Left ventricle myocardium superior (tissue), 1 donor: ENCODE results near the gene CACNA1B. TPM values are rescaled to one million over a fixed set of nuclear protein-coding genes. Genes with fewer than 3 reads are reported as not detected.
"Not testable (repeated sequence)": the region's sequence is repeated elsewhere in the genome, so short reads cannot be mapped to it uniquely, and the experiment has no call there.

Experiments
- ATAC-seq: fragments of 200-7000 bp; cut with Tn5 transposase; one replicate; pipeline ENCODE4 v1.9.1; 2020; ENCODE audit warnings: mild to moderate bottlenecking, moderate library complexity
- DNase-seq: peaks from one replicate; pipeline ENCODE4 v3.0.0-alpha.2; 2020
- intact Hi-C: fragments of 100-400 bp; cut with micrococcal nuclease; formaldehyde crosslinking; loops from one replicate; pipeline ENCODE4 v1.11.0; 2022
- total RNA-seq: library from RNA; stranded (reverse); fragmentation: NEBNext Ultra II Directional; extraction: Animal tissue kit (Norgen Biotek cat#: 25700); gene quantifications from one replicate; pipeline ENCODE4 v1.2.1, GENCODE V29; 2021
- donor health status: DM: no; HTN: yes; CAD: no; lungs with severe emphysema.

The CACNA1B gene
- total RNA-seq, 1 donor from 2014 or later, result 0.20 TPM

DNA sequence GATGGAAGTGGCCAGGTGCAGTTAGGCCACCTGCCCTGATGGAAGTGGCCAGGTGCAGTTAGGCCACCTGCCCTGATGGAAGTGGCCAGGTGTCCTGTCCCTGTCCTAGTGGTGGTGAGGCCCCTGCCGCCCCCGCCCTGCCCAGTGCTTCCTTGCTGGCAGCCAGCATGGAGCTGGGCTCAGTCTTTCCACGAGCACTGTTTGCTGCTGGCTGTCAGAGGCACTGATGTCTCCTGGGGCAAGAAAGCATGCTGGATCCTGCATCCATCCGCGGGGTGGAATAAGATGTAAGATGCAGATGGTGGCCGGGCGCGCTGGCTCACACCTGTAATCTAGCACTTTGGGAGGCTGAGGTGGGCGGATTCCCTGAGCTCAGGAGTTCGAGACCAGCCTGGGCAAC lies 141.9 kb downstream of the CACNA1B start:
- intact Hi-C loops, ATAC-seq, DNase-seq: not testable (repeated sequence)

GRCh38 chr9:138020120-138020794 lies 142.7 kb downstream of the CACNA1B start:
- ATAC-seq, result no peak
- DNase-seq, result no peak
- intact Hi-C loops, result no loop called here

GRCh38 chr9:138020795-138021182 lies 143.2 kb downstream of the CACNA1B start:
- intact Hi-C loops, result no loop called here
- DNase-seq, result no peak
- no peak for ATAC-seq

GRCh38 chr9:138021251-138022056 lies 143.9 kb downstream of the CACNA1B start:
- intact Hi-C loops, result no loop called here
- no peak for DNase-seq

GRCh38 chr9:138022121-138022741 lies 144.6 kb downstream of the CACNA1B start:
- DNase-seq (no peak), ATAC-seq (peak; percentile 19)
- intact Hi-C loops, result no loop called here

More at GRCh38 chr9:138021251-138022056, 143.9 kb downstream of the CACNA1B start:
- no peak for ATAC-seq

DNA sequence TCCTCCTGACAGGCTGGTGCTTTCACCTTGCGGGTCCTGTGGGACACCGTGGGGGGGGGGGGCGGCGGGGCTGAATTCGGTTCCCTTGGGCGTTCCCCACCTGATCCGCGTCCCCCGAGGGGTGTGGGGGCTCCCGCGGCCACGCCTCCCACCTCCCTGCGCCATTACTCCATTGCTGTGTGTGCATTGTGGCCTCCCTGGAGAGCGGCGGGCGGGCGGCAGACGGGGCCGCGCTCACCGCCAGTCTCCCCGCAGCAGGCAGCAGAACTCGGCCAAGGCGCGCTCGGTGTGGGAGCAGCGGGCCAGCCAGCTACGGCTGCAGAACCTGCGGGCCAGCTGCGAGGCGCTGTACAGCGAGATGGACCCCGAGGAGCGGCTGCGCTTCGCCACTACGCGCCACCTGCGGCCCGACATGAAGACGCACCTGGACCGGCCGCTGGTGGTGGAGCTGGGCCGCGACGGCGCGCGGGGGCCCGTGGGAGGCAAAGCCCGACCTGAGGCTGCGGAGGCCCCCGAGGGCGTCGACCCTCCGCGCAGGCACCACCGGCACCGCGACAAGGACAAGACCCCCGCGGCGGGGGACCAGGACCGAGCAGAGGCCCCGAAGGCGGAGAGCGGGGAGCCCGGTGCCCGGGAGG lies 145.3 kb downstream of the CACNA1B start:
- ATAC-seq (no peak), DNase-seq (no peak)
- intact Hi-C loops, result no loop called here

GRCh38 chr9:138023394-138024124 lies 146.0 kb downstream of the CACNA1B start:
- DNase-seq, result no peak
- no peak for ATAC-seq
- intact Hi-C loops, result no loop called here

GRCh38 chr9:138024131-138024530 lies 146.5 kb downstream of the CACNA1B start:
- intact Hi-C loops, result no loop called here
- ATAC-seq (no peak), DNase-seq (no peak)

DNA sequence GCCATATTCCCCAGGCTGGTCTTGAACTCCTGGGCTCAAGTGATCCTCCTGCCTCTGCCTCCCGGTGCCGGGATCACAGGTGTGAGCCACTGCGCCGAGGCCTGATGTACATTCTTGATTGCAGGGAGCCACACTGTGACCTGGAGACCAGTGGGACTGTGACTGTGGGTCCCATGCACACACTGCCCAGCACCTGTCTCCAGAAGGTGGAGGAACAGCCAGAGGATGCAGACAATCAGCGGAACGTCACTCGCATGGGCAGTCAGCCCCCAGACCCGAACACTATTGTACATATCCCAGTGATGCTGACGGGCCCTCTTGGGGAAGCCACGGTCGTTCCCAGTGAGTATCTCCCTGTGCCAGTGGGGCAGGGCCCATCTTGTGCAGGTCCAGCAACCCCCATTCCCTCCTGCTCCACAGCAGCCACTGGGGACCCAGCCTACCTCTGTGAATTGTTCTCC lies 147.3 kb downstream of the CACNA1B start:
- intact Hi-C loops, result no loop called here
- no peak for DNase-seq
- ATAC-seq, result no peak

DNA sequence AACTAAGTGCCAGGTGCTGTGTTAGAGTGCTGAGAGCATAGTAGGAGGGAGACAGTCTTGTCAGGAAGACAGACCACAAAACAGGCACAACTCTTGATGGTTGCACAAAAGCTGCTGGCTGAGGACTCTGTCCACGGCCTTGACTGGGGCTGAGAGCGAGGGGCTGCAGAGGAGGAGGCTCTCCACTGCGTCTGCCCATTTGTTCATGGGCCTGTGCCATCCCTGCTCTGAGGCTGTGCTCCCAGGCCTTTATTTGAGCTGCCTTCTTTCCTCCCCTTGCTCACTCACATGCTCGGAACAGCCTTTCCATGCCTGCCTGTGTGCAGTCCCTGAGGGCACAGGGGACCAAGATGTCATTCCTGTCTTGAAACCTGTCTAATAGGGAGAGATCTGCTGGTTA lies 147.8 kb downstream of the CACNA1B start:
- no peak for DNase-seq
- intact Hi-C loops, result no loop called here
- no peak for ATAC-seq

DNA sequence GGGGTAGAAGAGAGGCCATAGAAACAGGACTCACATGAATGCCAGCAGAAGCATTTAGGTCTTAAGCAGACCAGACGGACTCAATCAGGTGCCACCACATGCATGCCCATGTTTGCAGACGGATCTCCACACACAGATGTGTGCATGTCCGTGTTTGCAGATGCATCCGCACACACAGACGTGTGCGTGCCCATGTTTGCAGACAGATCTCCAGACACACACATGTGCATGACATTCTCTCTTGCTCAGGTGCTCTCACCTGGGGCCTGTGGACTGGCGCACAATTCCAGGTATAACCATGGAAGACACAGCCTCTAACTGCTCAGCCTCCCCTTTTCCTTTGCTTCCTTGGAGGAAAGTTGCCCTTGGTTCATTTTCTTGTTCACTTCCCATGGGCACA lies 148.3 kb downstream of the CACNA1B start:
- DNase-seq, result peak; percentile 10
- ATAC-seq, result no peak
- intact Hi-C loops, result no loop called here

- ATAC-seq (no peak), DNase-seq (no peak)
- intact Hi-C loops, result no loop called here
Measured at GRCh38 chr9:138028596-138028995, 151.0 kb downstream of the CACNA1B start.

GRCh38 chr9:138031186-138031585 lies 153.6 kb downstream of the CACNA1B start:
- DNase-seq (no peak), ATAC-seq (no peak)
- intact Hi-C loops, result no loop called here

DNA sequence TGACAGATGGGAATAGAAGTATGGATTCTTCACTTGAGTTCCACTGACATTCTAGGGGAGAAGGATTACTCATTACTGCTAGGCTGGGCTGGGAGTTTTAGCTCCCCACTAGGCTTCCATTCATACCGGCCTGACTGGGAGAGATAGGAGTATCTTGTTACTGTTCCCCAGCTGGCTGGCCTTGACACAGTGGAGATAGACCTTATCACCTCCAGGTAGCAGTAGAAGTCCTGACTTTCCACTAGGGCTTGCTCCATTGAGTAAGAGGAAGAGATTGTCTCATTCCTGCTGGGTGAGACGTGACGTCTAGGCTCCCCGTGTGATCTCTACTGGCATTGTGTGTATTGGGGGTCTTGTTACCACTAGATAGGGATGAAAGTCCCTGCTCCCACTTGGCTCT lies 156.4 kb downstream of the CACNA1B start:
- no peak for DNase-seq
- intact Hi-C loops, result no loop called here
- no peak for ATAC-seq

DNA sequence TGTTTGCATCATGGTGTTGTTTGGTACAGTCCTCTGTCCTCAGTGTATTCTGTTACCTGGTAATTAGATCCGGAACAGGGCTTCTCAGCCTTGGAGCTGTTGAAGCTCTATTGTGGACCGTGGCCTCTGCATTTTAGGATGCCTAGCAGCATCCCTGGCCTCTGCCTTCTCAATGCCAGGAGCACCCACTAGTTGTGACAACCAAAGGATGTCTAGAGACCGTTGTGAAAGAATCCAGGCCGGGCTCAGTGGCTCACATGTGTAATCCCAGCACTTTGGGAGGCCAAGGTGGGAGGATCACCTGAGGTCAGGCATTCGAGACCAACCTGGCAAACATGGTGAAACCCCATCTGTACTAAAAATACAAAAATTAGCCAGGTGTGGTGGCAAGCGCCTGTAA lies 159.6 kb downstream of the CACNA1B start:
- ATAC-seq (no peak), DNase-seq (no peak)
- intact Hi-C loops, result no loop called here

DNA sequence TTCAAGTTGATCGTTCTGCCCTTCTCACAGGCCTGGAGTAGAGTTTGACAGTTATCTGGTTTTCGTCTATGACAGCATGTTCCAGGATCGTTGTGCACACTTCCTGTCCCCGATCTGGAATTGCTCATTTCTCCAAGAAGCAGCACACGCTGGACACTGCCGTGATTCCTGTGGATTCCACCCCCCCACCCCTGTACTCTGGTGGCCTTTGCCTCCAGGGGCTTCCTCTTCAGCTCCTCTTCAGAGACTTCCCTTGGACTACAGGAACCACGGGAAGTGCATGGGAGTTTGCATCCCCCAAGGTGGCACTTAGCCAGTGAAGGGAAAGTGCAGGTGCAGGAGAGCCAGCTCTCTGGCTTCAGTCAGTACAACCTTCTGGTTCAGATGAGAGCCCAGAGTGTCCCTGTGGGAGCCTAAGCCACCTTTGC lies 160.7 kb downstream of the CACNA1B start:
- ATAC-seq (peak; percentile 96), DNase-seq (no peak)
- intact Hi-C loops, result no loop called here

DNA sequence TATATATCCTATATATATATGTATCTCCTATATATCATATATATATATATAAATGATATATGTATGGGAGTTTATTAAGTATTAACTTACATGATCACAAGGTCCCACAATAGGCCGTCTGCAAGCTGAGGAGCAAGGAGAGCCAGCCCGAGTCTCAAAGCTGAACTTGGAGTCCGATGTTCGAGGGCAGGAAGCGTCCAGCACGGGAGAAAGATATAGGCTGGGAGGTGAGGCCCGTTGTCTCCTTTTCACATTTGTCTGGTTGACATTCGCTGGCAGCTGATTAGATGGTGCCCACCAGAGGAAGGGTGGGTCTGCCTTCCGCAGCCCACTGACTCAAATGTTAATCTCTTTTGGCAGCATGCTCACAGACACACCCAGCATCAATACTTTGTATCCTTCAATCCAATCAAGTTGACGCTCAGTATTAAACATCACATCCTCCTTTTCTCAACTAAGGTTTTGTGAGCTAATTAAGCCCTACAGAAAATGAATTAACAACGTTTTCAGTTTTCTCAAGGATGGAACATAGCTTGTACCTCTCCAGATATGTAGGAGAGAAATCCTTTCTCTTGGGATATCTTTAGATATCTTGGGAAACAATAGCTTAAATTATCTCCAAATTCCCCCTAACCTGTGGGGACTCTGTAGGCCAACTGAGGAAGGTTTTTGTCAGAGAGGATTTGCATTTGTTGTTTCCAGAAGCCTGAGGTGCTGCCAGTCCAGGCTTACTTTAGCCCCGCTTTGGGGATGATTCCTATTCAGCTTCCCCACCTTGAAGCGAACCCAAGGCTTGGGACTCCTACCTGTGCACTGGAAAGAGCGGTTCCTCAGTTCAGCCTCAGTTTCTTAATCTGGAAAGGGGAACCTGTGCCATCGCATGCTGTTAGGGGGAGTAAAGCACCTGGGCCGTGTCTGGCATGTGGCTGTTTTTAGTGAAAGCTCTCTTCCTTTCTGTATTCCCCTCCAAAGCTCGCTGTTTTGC lies 163.2 kb downstream of the CACNA1B start:
- ATAC-seq (no peak), DNase-seq (no peak)
- intact Hi-C loops, result no loop called here

DNA sequence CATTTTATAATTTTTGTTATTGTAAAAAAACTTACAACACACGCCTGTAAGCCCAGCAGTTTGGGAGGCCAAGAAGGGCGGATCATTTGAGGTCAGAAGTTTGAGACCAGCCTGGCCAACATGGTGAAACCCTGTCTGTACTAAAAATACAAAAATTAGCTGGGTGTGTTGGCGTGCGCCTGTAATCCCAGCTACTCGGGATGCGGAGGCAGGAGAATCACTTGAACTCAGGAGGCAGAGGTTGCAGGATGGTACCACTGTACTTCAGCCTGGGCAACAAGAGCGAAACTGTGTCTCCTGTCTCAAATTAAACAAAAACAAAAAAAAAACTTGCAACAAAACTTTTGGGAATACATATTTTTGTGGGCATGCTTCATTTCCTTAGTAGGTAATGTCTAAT lies 164.6 kb downstream of the CACNA1B start:
- no peak for DNase-seq
- intact Hi-C loops, result no loop called here
- ATAC-seq, result no peak
